ENCODE results near the gene EP300.

DNA sequence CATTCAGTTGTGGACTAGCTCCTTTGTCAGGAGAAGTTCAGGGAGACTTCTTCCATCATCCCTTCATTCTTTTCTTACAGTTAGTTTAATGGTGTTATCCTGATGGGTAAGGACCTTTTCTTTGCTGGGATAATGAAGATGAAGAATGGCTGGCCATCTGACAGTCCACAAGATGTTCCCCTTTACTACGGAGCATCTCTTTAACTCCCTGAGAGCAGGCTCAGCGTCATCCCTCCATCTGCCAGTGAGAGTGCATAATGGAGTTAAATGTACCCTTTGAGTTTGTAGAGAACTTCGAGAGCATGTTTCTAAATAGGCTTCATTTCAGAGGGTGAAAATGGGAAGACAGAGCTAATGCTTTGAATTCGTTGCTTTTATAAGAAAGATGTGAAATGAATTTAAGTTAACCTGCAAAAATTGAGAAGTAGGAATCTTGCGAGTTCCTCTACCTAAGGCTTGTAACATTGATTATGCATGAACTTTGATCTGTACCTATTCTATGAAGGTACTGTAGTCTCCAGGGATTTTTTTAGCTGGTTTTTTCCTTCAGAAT is 1.7 kb downstream of the EP300 start:
- TF ChIP-seq, protein P1, sequence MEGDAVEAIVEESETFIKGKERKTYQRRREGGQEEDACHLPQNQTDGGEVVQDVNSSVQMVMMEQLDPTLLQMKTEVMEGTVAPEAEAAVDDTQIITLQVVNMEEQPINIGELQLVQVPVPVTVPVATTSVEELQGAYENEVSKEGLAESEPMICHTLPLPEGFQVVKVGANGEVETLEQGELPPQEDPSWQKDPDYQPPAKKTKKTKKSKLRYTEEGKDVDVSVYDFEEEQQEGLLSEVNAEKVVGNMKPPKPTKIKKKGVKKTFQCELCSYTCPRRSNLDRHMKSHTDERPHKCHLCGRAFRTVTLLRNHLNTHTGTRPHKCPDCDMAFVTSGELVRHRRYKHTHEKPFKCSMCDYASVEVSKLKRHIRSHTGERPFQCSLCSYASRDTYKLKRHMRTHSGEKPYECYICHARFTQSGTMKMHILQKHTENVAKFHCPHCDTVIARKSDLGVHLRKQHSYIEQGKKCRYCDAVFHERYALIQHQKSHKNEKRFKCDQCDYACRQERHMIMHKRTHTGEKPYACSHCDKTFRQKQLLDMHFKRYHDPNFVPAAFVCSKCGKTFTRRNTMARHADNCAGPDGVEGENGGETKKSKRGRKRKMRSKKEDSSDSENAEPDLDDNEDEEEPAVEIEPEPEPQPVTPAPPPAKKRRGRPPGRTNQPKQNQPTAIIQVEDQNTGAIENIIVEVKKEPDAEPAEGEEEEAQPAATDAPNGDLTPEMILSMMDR (IDR thresholded peaks at IDR 0.05): no peak
- TF ChIP-seq POLR2A (IDR thresholded peaks at IDR 0.05): no peak
